Measurements from ENCODE around the gene NOL9.
"Not testable (repeated sequence)": the region's sequence is repeated elsewhere in the genome, so short reads cannot be mapped to it uniquely, and the experiment has no call there.

The NOL9 gene

GRCh38 chr1:6570987-6571386 is 16.7 kb upstream of the NOL9 start:
- no peak for DNase-seq

GRCh38 chr1:6570100-6570499 is 15.8 kb upstream of the NOL9 start:
- DNase-seq, result no peak

- DNase-seq, result no peak
These were observed 14.7 kb upstream of the NOL9 start for GRCh38 chr1:6569033-6569432.

- DNase-seq, result no peak
These were observed 6.0 kb upstream of the NOL9 start for GRCh38 chr1:6560267-6560666.

GRCh38 chr1:6559161-6559560 is 4.8 kb upstream of the NOL9 start:
- not testable (repeated sequence) for DNase-seq

GRCh38 chr1:6557597-6557996 is 3.3 kb upstream of the NOL9 start:
- no peak for DNase-seq

GRCh38 chr1:6554907-6555778 is 830 bp upstream of the NOL9 start, which contains the start of gene TAS1R1:
Gene TAS1R1, plus strand, starts transcription at chr1:6555307. Its CDS starts 67 bp downstream, at chr1:6555374.
- DNase-seq, result no peak

- no peak for DNase-seq
These were observed 7.0 kb downstream of the NOL9 start for GRCh38 chr1:6547301-6547700.

GRCh38 chr1:6546326-6546725 is 8.0 kb downstream of the NOL9 start:
- no peak for DNase-seq

GRCh38 chr1:6545276-6546112 is 8.8 kb downstream of the NOL9 start:
- no peak for DNase-seq

GRCh38 chr1:6544831-6545230 is 9.5 kb downstream of the NOL9 start:
- no peak for DNase-seq

- DNase-seq, result no peak
These were observed 15.4 kb downstream of the NOL9 start for GRCh38 chr1:6538956-6539355.

- DNase-seq, result no peak
These were observed 18.0 kb downstream of the NOL9 start for GRCh38 chr1:6536291-6536690.

- no peak for DNase-seq
These were observed 19.1 kb downstream of the NOL9 start for GRCh38 chr1:6535214-6535613.

- no peak for DNase-seq
These were observed 20.0 kb downstream of the NOL9 start for GRCh38 chr1:6534248-6534822.

GRCh38 chr1:6531996-6532395 is 22.3 kb downstream of the NOL9 start:
- no peak for DNase-seq

GRCh38 chr1:6530504-6531160 is 23.7 kb downstream of the NOL9 start:
- no peak for DNase-seq

GRCh38 chr1:6528492-6528891 is 25.8 kb downstream of the NOL9 start:
- DNase-seq, result no peak

GRCh38 chr1:6526316-6526715 is 28.0 kb downstream of the NOL9 start:
- no peak for DNase-seq

- DNase-seq, result no peak
These were observed 30.7 kb downstream of the NOL9 start for GRCh38 chr1:6523566-6523965.

GRCh38 chr1:6521536-6521935 is 32.8 kb downstream of the NOL9 start:
- no peak for DNase-seq

GRCh38 chr1:6519935-6520671 is 34.2 kb downstream of the NOL9 start:
- no peak for DNase-seq

Data from effector CD8-positive, alpha-beta T cell (primary cell).